LNCaP clone FGC (cell line): Measurements from ENCODE around the gene GALNT10.

Source experiments
- DNase-seq: peaks from one replicate; pipeline ENCODE4 v3.0.0-alpha.2; 2011; ENCODE audit warnings: low read depth
- H3K4me3 ChIP-seq: 2 replicates; pipeline ENCODE4 v1.5.1; 2011; ENCODE audit warnings: mild to moderate bottlenecking, low read depth, low read length, control low read depth
- CTCF ChIP-seq: IDR thresholded peaks from 2 replicates; pipeline ENCODE4 v1.5.1; 2012; ENCODE audit warnings: mild to moderate bottlenecking; ENCODE audit not compliant: control insufficient read depth, insufficient read depth; ENCODE audit errors: extremely low read depth

Gene GALNT10

GRCh38 chr5:154386952-154387629, 196.6 kb downstream of the GALNT10 start:
- no peak for TF ChIP-seq CTCF
- H3K4me3 ChIP-seq: no peak overlapping the region
- DNase-seq: no peak

- H3K4me3 ChIP-seq: no peak overlapping the region
- no peak for TF ChIP-seq CTCF
- no peak for DNase-seq
Measured at GRCh38 chr5:154388842-154389241, 198.3 kb downstream of the GALNT10 start.

GRCh38 chr5:154390096-154390495, 199.6 kb downstream of the GALNT10 start:
- H3K4me3 ChIP-seq: no peak overlapping the region
- DNase-seq: no peak
- TF ChIP-seq CTCF: no peak

- no peak overlapping the region for H3K4me3 ChIP-seq
- DNase-seq: no peak
- TF ChIP-seq CTCF: no peak
Measured at GRCh38 chr5:154390746-154391359, 200.3 kb downstream of the GALNT10 start.

- DNase-seq: no peak
- no peak for TF ChIP-seq CTCF
- H3K4me3 ChIP-seq: no peak overlapping the region
Measured at GRCh38 chr5:154391788-154392187, 201.3 kb downstream of the GALNT10 start.

- no peak overlapping the region for H3K4me3 ChIP-seq
- TF ChIP-seq CTCF: no peak
- DNase-seq: no peak
Measured at GRCh38 chr5:154393850-154394249, 203.3 kb downstream of the GALNT10 start.

- no peak for DNase-seq
- TF ChIP-seq CTCF: peak; percentile 23; the same call in 1 of the 2 replicates
- H3K4me3 ChIP-seq: no peak overlapping the region
Measured at GRCh38 chr5:154394307-154394706, 203.8 kb downstream of the GALNT10 start.
